NCI-H1694 (cell line): Measurements from ENCODE around the gene POMC.
"Not testable (repeated sequence)": the region's sequence is repeated elsewhere in the genome, so short reads cannot be mapped to it uniquely, and the experiment has no call there.

Source experiments
- DNase-seq: peaks from one replicate; lab custom pipeline; 2025; lab: John Stamatoyannopoulos, UW

Gene POMC

DNA sequence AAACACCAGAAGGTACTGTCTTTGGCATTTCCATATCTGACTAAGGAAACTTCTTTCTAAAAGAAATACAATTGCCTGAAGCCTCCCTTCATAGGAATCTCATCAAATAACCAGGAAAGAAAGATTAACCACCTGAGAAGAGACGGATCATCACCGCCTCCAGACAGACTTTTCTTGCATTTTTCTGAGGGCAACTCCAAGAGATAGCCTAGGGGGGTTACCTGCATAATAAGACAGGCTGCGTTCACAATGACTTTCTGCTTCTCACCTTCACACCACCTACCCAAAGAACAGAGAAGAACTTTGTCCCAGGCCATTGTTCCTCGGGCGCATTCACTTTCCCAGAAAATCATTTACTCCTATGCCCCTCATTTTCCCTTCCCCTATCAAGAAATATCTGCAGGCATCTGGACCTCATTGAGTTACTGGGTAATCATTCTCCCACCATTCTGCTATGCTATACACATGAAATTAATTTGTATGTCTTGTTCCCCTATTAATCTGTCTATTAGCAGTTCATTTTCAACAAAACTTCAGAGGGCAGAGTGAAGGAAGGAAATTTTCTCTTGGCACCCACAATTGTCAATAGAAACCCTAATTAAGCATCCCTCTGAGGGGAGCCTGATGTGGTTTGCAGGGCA lies 8.3 kb upstream of the POMC start:
- no peak for DNase-seq

DNA sequence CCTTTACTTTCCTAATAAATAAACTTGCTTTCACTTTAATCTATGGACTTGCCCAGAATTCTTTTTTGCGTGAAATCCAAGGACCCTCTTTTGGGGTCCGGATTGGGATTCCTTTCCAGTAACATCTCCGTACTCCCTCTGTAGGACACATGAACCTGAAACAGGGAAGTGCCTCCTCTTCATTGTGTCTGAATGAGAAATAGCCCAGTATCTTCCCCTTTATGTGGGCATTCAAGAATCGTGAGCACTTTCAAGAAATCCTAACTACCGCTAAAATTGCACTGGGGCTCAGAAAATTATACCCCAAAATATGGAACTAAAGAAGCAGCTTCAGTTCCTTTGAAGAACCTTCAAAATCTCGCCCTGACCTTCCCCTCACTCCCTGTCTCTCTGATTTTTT lies 7.8 kb upstream of the POMC start:
- DNase-seq: no peak

DNA sequence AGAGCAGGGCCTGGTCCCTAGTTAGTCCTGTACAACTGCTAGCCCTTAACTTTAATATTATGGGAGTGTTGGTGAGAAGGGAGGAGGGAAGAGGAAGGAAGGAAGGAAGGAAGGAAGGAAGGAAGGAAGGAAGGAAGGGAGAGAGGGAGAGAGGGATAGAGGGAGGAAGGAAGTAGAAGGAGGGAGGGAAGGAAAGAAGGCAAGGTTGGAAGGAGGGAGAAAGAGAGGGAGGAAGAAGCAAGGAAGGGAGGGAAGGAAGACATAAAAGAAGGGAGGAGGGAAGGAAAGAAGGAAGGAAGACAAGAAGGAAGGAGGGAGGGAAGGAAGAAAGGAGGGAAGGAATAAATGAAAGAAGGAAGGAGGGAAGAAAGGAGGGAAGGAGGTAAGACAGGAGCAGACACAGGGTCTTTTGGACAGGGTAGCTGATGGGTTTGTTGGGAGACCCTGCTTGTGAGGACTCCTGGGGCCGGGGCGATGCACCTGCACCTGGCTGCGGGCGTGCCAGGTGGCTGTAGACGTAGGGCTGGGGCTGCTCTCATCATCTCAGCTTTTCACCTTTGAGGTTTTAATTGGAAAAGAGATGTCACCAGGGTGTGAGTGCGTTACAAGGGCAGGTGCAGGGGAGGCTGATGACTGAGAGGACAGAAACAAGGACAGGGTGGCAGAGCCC lies 5.9 kb upstream of the POMC start:
- DNase-seq: no peak

DNA sequence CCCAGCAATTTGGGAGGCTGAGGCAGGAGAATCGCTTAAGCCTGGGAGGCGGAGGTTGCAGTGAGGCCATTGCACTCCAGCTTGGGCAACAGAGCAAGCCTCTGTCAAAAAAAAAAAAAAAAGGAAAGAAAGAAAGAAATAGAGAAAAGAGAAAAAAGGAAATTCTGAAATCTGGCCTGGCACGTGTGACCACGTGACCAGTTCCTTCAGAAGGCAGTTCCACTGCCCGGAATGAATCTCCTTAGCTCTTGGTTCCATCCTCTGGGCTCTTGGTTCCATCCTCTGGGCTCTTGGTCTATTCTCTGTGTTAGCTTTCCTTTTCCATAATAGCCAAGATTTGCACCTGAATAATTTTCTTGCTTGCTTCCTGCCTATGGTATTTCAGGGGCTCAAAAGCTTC lies 5.3 kb upstream of the POMC start:
- DNase-seq: no peak

DNA sequence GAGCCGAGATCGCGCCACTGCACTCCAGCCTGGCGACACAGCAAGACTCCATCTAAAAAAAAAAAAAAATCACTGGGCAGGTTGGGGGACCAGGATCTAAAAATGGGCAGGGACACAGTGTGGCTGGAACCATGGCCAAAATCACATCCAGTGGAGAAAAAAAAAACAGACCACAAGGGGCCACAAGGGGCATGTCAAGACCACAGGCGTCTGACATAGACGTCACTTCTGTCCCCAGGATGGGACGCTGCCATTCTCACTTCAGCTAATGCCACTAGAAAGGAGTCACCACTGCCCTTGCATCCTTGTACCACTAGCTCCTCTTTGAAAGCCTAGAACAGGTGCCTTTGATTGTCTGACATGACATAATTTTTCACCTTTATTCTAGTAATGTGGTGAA lies 2.5 kb upstream of the POMC start:
- DNase-seq: no peak

DNA sequence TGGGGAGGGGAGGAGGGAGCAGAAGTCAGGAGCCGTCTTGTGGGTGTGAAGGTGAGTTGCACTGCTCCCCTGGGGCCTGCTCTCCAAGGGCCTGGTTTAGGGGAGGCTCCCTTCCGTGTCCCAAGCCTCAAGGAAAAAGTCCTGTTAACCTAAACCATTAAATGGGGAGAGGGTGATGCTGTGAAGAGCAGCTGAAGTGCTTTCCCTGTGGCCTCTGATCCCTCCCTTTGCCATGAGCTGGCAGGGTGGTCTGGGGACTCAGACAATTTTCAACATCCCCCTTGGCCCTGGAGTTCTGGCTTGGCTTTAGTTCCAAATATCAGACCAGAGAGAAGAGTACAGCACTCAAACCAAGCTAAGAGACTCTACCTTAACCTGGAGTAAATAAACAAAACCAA lies 692 bp upstream of the POMC start:
- no peak for DNase-seq

DNA sequence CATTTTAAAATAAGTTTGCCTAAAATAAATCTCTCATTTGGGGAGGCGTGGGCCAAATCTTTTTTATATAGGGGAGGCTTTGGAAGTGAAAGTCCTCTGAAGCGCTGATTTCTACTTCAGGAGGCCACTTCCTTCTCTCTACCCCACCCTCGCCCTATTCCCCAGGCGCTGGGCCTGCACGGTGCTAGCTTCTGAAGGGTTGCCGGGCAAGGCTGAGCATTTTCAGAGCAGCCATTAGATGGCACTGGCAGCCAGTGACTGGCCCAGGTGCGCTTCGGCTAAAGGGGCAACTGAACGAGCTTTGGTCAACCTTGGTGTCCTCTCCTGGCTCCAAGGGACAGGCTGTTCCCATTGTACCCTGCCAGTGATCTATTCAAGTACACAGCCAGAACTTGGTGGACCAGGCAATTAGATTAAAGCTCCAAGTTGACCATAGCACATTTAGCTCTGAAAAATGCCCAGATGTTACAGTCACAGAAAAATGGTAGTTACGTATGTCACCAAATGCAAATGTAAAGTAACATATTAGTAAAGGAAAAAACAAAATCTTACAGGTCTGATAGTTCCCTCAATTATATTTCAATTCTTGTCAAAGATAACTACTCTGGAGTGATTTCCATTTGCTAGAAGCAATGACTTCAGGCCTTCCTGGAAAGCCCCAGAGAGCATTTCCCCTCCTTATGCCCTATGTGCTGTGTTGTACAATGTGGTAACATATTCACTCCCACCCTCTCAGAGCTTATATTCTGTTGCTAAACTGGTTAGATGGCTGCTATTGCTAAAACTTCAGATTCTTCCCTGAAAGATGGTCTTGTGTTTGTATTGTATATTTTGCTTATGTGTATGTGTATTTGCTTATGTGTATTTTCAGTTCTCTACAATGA lies 2.1 kb downstream of the POMC start:
- DNase-seq: no peak

DNA sequence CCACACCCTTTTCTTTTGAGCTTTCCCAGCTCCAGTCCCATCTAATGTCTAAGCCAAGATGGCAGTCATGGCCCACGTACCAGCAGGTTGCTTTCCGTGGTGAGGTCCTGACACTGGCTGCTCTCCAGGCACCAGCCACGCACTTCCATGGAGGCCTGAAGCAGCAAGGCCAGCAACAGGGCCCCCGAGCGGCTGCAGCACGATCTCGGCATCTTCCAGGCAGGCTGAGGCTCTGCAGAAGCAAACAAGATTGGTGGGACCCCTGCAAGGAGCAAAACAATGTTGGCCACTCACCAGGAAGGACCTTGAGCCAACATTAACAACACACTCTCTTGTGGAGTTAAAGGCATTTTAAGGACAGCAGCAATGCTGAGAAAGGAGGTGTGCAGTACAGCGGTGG lies 3.8 kb downstream of the POMC start:
- no peak for DNase-seq

DNA sequence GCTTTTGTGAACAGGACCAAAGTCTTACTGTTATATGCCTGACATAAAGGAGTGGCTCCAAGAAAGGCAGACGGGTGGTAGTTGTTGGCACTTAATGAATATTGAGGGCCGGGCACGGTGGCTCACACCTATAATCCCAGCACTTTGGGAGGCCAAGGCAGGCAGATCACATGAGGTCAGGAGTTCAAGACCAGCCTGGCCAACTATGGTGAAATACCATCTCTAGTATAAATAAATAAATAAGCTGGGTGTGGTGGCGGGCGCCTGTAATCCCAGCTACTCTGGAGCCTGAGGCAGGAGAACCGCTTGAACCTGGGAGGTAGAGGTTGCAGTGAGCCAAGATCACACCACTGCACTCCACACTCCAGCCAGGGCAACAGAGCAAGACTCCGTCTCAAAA lies 6.3 kb downstream of the POMC start:
- DNase-seq: not testable (repeated sequence)

DNA sequence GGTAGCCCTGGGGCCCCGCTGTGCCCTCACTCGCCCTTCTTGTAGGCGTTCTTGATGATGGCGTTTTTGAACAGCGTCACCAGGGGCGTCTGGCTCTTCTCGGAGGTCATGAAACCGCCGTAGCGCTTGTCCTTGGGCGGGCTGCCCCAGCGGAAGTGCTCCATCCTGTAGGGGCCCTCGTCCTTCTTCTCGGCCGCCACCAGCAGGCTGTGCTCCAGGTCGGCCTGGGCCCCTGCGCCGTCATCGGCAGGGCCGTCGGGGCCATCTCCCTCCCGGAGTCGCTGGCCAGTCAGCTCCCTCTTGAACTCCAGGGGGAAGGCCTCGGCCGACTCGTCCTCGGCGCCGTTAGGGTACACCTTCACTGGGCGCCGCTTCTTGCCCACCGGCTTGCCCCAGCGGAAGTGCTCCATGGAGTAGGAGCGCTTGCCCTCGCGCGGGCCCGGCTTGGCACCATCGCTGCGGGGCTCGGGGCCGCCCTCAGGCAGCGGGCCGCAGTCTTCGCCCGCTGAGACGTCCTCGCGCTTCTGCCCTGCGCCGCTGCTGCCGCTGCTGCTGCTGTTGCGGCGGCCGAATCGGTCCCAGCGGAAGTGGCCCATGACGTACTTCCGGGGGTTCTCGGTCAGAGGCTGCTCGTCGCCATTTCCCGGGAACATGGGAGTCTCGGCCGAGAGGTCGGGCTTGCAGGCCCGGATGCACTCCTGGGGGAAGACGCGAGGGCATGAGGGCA lies 7.2 kb downstream of the POMC start:
- DNase-seq: no peak

DNA sequence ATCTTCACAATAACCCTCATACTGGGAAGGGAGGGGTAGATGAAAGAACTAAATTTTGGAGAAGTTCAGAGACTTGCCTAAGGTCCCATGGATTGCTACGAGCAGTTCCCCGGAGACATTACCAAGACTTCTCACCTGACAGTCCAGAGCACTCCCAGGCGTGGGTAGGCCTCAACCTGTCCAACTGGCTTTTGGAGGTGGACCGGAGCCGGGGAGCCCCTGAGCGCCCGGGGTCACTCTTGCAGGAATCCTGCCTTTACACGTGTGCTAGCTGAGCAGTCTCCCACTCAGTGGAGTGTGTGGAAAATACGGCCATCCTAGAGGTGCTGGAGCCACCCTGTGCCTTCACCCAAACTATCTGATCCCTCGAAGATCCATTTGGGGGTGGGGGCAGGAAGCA lies 8.0 kb downstream of the POMC start:
- DNase-seq: no peak

DNA sequence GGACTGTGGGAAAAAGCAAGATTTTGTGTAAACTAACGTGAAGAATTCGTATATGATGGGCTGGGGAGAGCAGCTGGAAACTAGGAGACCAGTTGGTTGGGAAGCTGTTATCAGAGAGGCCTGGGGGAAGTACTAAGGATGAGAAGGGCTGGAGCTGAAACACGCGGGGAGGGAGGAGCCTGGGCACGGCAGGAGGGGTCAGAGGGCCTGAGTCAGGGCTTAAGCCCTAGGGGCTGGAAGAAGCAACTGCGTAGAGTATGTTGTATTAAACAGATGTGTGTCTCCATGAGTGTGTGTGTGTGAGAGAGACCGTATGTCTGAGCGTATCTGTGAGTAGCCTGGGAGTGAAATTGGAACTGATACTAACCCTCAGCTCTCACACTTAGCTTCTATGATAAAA lies 8.4 kb downstream of the POMC start:
- no peak for DNase-seq

DNA sequence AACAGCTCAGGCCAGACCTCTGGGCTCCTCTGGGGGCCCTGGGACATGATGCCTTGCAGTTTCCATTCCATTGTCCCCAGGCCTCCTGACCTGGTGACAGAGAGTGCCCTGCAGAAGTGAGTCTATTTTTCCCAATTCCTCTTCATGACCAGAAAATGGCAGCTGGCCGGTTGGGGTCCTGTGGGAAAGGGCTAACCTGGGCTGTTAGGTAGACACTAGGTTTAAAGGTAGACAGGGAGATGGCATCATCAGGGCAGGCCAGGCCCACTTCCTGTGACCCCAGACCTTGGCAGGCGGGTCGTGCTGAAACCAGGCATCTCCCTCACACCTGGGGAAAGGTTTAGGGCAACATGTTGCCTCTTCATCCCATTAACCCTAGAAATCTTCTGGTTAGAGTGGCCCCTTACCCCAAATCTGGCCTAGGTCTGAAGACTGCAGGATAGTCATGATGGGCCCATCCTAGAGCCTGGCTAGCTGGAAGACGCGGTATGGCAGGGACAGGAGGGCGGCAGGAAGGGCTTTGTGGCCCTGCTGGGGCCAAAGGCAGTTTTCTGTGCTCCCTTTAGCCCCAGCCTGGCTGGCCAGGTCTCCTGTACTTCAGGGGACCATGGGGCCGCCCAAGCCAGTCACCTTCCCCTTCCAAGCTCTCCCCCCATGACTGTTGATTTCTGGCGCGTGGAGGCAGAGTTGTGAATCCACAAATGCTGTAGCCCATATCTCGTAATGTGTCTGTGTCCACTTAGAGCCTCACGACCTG lies 10.1 kb downstream of the POMC start:
- DNase-seq: no peak

DNA sequence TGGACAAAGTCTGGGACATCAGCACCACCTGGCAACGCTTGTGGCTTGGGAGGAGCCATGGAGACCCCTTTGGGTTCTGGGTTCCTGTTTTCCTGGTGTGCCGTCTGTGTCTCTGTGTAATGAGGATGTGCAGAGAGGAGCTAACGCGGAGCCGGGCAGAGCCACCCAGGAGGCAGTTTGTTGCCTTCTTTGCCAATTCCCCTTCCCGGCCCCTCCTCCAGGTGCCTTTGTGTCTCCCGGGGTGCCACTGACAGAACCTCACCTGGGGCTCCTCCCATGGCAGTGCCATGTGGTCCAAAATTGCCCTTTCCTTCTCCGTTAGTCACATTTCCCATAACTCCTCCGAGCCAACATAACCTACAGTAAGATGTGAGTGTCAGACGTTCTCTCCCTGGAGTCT lies 13.0 kb downstream of the POMC start:
- no peak for DNase-seq

DNA sequence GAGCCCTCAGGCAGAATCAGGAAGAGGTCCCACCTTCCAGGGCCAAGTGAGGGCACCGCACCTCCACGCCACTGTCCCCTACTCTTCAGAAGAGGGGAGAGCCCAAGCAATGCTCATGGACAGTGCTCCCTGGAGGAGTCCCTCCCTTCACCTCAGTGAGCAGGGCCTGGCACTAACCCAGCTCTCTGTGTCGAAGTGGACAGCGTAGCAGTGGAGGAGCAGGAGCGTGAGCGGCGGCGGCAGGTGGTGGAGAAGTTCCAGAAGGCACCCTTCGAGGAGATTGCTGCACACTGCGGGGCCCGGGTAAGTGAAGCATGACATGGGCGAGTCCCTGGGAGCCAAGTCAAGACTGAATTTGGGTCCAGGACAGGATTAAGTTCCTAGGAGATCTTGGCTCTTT lies 16.7 kb downstream of the POMC start:
- no peak for DNase-seq

DNA sequence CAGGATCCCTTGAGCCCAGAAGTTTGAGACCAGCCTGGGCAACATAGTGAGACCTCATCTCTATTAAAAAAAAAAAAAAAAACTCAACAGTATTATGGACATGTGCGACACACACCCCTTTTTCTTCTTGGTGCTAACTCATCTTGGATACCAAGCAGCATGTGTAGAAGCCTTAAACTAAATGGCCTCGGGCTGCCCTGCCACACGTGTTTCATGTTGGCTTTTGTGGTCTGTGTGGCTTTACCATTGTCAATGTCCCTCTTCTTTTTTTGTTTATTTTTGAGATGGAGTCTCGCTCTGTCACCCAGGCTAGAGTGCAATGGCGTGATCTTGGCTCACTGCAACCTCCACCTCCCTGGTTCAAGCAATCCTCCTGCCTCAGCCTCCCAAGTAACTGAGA lies 17.4 kb downstream of the POMC start:
- not testable (repeated sequence) for DNase-seq

DNA sequence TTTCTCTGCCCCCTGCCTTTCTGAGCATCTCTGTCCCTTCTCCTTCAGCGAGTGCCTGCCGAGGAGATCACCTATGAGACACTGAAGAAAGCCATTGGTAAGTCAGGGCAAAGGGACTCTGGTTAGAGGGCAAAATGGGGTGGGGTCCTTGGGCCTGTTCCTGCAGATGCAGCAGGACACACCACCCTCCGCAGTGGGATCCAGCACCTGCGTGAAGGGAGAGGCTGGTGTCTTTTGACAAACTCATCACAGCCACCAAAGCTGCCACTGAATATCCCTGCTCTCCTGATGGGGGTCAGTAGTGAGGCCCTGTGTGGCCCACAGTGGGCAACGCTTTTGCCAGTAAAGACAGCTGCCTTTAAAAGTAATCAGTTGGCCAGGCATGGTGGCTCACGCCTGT lies 18.7 kb downstream of the POMC start:
- no peak for DNase-seq

DNA sequence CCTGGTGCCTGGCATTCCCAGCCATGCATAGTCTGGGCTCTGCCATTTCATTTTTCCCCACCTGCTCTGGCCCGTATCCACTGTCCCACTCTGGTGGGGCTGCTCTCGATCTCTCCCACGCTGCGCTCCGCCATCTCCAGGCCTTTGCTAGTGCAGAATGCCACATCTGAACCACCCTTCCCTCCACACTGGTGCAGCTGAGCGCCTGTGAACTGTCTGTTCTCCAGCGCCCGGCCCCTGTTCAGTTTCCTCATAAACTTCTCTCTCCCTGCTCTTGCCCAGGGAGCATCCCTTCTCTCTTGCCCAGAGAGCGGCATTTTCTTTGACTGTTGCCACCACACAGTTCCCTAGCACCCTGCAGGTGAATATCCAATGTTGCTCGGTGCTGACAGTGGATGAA lies 21.5 kb downstream of the POMC start:
- DNase-seq: no peak

DNA sequence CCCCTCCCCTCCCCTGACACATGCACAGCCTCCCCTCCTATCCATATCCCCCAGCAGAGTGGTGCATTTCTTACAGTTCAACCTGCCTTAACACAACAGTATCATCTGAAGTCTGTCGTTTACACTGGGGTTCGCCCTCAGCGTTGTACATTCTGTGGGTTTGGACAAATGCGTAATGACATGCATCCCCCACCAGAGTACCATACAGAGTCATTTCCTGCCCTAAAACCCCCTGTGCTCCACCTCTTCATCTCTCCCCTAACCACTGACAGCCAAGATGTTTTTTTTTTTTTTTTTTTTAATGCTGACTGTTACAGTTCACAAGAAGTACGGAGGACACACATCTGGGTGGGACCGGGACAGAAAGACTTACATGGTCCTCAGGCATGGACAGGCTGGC lies 22.6 kb downstream of the POMC start:
- DNase-seq: no peak

DNA sequence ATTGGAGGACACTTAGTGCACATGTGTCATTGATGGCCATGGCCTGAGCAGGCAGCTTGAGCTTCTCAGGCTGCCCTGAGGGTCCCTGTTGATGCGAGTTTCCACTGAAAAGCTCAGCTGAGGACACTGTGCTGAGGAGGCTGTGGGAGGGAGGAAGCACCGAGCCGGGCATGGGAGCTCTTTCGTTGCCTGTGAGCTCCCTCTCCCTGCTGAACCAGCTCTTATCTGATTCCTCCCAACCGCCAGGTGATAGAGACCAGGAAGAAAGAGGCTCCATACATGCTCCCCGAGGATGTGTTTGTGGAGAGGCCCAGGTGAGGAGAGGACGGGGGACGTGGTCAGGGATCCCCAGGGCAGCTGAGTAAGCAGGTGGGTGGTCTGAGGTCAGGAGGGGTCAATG lies 27.3 kb downstream of the POMC start:
- DNase-seq: no peak

DNA sequence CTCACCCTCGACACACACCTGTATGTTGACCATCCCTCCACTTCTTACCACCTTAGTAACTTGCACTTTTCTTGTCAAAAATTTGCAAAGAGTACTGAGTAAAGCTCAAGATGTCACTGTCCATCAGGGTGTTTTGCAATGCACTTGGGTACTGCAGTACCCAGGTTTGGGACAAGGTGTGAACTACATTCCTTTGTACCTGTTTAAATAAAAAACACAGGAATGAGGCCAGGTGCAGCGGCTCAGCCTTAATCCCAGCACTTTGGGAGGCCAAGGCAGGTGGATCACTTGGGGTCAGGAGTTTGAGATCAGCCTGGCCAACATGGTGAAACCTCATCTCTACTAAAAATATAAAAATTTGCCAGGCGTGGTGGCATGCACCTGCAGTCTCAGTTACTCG lies 27.8 kb downstream of the POMC start:
- DNase-seq: not testable (repeated sequence)

DNA sequence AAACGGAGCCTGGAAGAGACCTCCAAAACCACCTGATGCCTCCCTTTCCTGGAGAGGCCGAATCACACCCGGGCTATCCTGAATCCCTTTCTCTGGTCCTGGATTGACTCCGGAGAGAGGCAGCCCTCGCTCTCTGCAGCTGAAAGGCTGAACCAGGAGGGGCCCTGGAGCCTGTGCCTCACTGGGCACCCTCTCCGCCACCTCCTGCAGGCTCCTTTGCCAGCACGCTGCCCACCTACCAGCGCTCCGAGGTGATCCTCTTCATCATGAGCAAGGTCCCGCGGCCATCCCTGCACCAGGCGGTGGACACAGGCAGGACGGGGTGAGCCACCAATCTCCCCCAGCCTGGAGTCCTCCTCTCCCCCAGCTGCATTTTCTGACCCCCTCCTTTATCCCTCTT lies 35.7 kb downstream of the POMC start:
- DNase-seq: no peak
